Endometrial microvascular endothelial cells (primary cell): ENCODE measurements around the gene SEC11A. TPM values are rescaled to one million over a fixed set of nuclear protein-coding genes. Genes with fewer than 3 reads are reported as not detected.
"Not testable (repeated sequence)": the region's sequence is repeated elsewhere in the genome, so short reads cannot be mapped to it uniquely, and the experiment has no call there.

Experiments
- in situ Hi-C: cut with HindIII; loops from 2 replicates; pipeline ENCODE4 v1.10.0; 2017; ENCODE audit warnings: low sequenced_read_pairs, low pct_unique_long_range_greater_than_20kb; ENCODE audit errors: inconsistent ontology term
- total RNA-seq: library from RNA; depleted of rRNA; stranded (reverse); fragments of >200 nt; gene quantifications from one replicate; pipeline ENCODE4 v1.2.3, GENCODE V29; 2015; ENCODE audit errors: inconsistent ontology term

The SEC11A gene
- 211 TPM for total RNA-seq

DNA sequence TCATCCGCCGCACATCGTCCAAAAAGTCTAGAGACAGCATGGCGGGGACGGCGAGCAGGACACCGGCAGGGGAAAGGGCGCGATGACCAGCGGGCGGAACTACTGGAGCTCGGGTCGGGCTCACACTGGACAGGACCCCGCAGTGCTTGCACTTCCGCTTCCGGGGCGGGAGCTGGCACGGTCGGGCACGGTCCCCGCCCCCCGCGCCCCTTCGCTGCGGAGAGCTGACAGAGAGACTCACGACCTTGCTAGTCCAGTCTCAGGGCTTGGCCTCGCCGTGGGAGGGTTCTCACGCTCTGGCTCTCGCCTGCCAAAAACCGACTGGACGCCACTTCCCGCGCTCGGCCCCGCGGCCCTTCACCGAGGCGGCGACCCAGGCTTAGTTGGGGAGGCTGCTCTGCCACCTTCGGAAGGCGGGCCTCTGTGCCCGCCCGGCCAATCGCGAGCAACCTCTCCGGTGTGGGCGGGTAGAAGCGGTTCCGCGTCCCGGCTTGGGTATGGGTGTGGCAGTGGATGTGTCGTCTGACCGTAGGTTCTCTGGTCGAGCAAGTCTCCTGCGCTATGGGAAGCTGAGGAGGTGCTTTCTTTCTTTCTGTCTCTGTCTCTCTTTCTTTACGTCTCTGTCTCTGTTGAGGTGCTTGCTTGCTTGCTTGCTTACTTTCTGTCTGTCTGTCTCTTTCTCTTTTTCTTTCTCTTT is at the start of gene SEC11A:
TSS of gene SEC11A (minus strand) at position 104 of the 697 bp plus-strand sequence. CDS start at position 40, 64 bp downstream.
- in situ Hi-C loops = no loop called here

GRCh38 chr15:84765675-84766074 is 49.7 kb upstream of the SEC11A start:
- in situ Hi-C loops = no loop called here

DNA sequence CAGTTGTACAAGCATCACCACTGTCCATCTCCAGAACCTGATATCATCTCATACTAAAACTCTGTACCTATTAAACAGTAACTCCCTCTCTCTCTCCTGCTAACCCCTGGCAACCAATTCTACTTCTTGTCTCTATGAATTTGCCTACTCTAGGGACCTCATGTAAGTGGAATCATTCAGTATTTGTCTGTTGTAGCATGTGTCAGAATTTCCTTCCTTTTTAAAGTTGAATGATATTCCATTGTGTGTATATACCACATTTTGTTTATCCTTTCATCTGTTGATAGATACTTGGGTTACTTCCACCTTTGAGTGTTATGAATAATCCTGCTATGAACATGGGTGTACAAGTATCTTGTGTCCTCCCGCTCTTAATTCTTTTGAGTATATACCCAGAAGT is 49.0 kb upstream of the SEC11A start:
- in situ Hi-C loops = no loop called here

- in situ Hi-C loops = no loop called here
These were observed 48.6 kb upstream of the SEC11A start for GRCh38 chr15:84764585-84764984.

DNA sequence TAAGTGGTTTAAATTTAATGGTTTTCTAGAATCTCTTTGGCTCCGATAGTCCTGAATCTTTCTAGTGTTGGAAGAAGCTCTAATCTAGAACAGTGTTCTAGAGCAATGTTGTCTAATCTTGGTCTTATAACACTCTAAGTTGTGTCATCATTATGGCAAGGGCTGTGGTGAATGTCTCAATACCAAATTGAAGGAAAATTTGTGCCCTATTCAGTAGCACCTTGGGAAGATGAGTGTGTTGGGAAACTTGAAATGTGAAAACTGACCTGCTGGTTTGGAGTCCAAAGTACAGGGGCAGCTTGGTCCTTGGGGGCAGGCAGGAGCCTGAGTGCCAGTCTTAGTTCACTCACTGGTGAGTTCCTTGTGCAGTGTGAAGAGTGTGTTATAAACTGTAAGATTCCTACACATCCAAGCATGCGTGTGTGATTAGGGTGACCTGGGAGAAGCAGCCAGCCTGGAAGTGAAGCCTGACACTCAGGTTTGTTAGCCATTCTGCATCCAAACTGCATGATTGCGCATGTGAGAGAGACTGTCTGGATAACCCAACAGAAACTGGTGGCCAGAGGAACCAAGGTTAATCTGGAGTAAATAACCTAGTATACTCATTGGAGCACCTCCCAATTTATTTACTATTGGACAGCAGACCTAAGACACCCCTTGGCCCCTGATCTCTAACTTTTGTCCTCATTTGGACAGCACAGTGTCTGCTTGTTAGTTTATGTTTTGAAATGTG is 47.1 kb upstream of the SEC11A start:
- in situ Hi-C loops = no loop called here

DNA sequence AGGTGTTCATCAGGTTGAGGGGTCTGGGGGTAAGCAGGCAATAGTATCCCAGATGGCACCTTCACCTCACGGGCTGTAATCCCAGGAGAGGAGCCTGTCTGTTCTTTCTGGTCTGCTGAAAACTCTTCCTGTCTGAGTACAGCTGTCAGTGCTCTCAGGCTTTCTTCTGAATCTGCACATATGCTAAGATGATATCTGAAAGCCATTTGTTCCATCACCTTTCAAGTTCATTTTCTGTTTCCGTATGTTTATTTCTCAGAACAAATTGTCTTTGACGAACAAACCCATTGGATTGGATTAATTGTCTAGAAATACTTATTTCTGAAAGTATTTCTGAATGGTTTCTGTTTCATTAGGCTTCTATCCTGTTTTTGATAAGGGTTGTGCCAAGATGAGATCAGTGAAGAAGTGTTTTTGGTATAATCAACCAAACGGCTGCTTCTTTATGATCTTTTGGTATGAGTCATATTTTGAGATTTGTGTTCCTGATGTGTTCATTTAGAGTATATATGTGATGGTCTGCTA is 45.7 kb upstream of the SEC11A start:
- in situ Hi-C loops = no loop called here

GRCh38 chr15:84760219-84760618 is 44.3 kb upstream of the SEC11A start:
- in situ Hi-C loops = no loop called here

- in situ Hi-C loops = no loop called here
These were observed 43.1 kb upstream of the SEC11A start for GRCh38 chr15:84759018-84759417.

DNA sequence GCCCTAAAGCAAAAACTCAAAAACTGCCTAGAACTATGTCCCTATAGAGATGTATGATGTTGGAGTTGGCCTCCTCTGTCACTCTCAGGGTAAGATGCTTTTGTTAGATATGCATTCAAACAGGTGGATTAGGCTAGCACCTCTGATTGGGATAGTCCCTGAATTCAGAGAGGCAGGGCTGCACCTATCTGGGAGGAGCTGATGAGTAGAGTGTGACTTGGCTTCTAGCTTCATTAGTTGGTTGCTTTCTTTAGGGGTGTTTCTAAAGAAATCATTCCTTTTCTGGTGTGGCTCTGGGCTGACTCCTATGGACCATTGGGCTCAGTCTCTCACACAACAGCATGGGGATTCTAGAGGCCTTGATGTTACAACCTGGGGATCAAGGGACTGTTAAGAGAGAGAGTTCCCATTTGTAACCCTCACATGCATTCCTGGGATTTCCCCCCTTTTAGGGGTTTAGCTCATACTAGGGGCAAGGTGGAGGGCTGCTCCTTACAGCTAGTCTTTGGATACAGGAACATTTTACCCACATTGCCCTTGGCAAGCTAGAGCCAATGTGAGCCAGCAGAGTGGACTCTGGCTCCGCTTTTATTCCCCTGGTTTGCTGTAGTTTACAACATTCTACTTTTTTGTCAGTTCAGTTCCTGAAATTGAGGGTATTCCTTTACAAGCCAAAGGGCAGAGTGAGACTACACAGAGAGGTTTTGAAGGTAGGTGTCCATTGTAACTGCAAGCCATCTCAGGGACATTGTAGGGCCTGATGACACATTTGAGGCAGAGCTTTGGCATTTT is 40.0 kb upstream of the SEC11A start:
- in situ Hi-C loops = no loop called here

DNA sequence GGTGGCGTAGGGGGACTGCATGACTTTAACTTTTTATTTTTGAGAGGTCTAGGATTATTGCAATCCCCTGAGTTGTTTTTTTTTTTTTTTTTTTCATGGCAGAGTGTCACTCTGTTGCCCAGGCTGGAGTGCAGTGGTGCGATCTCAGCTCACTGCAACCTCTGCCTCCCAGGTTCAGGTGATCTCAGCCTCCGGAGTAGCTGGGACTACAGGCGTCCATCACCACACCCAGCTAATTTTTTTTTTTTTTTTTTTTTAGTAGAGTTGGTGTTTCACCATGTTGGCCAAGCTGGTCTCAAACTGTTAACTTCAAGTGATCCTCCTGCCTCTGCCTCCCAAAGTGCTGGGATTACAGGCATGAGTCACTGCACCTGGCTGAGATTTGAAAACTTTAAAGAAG is 39.0 kb upstream of the SEC11A start:
- in situ Hi-C loops = not testable (repeated sequence)

- in situ Hi-C loops = no loop called here
These were observed 36.8 kb upstream of the SEC11A start for GRCh38 chr15:84752700-84753099.

- in situ Hi-C loops = no loop called here
These were observed 36.3 kb upstream of the SEC11A start for GRCh38 chr15:84752195-84752594.

DNA sequence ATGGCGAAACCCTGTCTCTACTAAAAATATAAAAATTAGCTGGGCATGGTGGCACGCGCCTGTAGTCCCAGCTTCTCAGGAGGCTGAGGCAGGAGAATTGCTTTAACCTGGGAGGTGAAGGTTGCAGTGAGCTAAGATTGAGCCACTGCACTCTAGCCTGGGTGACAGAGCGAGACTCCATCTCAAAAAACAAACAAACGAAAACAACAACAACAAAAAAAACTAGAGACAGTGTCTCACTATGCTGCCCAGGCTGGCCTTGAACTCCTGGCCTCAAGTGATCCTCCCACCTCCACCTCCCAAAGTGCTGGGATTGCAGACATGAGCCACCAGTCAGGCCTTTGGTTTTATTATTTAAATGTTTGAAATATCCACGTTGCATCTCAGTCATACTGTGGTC is 35.8 kb upstream of the SEC11A start:
- in situ Hi-C loops = not testable (repeated sequence)

GRCh38 chr15:84750583-84751092 is 34.7 kb upstream of the SEC11A start:
- in situ Hi-C loops = no loop called here

DNA sequence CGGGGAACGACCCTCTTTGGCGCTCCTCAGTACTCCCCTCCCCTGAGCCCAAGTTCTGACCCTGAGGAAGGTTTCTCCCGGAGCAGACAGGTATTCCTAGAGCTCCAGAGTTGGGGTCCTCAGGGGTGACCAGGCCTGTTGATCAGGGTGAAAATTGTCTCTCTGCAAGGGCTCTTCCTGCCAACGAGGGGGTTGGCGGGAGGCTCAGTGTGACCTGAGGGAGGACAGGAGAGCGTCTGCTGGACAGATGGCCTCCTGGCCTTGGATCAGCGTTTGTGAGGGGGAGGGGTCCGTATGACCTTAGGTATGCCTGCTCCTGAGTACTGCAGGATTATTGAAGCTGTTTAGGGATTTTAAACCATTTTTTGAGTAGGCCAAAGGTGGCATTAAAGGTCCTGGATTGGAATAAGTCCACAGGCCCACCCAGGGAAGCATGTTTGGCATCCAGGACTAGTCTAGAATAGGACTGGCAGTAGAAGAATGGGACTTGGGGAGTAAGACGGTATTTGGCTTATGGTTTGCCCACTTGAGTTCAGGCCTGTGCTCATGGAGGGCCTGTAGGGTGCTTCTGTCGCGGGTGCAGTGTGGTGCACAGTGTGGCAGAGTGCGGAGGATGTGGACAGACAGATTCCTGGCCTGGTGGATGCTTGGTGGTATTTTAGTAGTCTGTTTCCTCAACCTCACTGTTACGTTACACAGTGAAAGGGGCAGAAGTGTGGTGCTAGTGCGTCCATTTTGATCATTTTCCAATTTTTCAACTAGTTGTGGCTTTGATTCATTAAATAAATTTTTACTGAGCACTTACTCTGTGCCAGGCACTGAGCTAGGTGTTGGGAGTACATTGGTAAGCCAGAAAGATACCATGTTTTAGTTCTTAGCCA is 33.4 kb upstream of the SEC11A start:
- in situ Hi-C loops = no loop called here

- in situ Hi-C loops = no loop called here
These were observed 32.6 kb upstream of the SEC11A start, which contains the start of gene ZNF592 for GRCh38 chr15:84748274-84749110. ZNF592 (plus strand) TSS chr15:84748592; CDS start chr15:84782676, 34,084 bp downstream.
